NCI-H526 treated with DMSO at 0.1 percent for 48 hours (cell line): ENCODE measurements around the gene ZSCAN1.
"Not testable (repeated sequence)": the region's sequence is repeated elsewhere in the genome, so short reads cannot be mapped to it uniquely, and the experiment has no call there.

ENCODE experiments used
- DNase-seq: peaks from one replicate; lab custom pipeline; 2025; lab: John Stamatoyannopoulos, UW

The ZSCAN1 gene, protein sequence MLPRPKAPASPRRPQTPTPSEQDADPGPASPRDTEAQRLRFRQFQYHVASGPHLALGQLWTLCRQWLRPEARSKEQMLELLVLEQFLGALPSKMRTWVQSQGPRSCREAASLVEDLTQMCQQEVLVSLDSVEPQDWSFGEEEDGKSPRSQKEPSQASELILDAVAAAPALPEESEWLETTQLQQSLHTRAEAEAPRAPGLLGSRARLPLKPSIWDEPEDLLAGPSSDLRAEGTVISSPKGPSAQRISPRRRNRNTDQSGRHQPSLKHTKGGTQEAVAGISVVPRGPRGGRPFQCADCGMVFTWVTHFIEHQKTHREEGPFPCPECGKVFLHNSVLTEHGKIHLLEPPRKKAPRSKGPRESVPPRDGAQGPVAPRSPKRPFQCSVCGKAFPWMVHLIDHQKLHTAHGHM

DNA sequence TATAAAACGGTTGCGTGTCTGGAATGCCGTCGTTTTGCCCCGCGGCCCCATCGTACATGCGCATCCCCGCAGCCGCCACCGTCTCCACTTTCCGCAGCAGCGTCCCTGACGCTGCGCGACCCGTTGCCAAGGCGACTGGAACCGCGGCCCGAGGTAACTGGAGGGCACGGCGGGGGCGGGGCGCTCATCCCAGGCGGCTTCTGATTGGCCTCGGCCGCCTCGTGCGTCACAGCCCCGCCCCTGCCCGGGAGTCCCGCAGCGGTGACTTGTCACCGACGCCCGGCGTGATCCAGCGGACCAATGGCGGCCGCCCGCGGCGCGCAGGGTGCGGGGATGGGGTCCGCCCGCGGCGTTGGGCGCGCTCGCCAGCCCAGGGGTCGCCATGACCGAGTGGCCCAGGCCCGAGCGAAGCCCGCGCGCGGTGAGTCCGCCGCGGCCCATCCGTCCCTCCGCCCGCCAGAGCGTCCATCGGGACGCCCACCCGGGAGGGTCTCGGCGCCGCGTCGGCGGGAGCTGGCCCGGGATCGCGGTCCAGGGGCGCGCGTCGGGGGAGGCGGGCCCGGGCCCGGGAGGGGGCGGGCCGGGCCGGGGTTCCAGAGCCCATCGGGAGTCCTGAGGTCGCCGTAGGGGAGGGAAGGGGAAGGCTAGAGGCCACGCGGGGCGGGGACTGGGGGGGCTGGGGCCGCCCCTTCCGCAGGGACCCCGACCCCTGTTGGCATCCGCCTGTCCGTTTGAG is at the start of gene ZSCAN1:
Gene ZSCAN1, plus strand, starts transcription at position 285 of the 736 bp plus-strand sequence. CDS start 3,812 bp downstream, outside the sequence.
- DNase-seq: no peak

DNA sequence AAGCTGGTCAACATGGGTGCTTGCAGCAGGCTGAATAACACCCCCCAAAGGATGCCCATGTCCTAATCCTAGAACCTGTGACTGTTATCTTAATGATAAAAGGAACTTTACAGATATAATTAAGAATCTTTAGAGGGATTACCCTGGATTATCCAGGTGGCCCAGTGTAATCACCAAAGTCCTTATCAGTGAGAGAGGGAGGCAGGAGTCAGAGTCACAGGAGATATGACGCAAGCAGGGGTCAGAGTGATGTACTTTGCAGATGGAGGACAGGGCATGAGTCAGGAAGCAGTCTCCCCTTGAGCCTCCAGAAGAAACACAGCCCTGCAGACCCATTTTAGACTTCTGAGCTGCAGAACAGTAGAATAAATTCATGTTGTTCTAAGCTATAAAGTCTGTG is 41.0 kb upstream of the ZSCAN1 start:
- no peak for DNase-seq

DNA sequence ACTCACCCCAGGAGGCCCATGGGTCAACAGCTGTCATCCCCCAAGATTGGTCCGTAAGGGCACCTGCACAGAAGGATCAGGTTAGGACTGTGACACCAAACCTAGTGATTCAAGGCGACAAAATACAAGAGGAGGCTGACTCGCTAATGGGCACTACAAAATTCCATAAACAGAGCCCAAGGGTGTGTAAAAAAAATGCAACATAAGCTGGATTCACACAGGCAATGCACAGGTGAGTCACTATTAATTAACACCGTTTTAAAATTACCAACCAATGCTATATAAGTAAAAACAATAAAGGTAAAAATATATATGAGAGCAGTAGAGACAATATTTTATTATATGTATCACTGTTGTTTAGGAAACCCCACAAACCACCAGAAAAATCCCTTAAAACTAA is 33.1 kb upstream of the ZSCAN1 start:
- no peak for DNase-seq

DNA sequence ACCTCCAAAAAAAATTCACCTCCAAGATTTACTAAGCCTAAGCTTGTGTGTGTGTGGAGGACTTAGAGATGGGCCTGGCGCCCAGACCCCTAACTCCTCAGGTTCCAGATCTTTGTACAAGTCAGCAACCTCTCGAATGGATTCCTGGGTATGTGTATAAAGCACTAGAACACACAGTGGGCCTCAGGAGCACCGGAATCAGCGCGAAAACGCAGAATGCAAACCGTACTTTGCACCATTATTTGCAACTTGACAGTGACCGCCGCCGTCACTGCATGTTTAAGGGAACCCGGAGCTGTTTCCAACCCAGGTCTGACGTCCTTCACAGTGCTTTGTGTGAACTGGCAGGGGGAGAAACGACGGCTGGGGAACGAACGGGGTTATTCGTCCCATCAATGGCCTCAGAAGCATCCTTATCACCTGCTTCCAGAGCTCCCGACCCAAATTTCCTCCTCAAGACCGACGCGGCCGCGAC is 31.9 kb upstream of the ZSCAN1 start:
- no peak for DNase-seq

DNA sequence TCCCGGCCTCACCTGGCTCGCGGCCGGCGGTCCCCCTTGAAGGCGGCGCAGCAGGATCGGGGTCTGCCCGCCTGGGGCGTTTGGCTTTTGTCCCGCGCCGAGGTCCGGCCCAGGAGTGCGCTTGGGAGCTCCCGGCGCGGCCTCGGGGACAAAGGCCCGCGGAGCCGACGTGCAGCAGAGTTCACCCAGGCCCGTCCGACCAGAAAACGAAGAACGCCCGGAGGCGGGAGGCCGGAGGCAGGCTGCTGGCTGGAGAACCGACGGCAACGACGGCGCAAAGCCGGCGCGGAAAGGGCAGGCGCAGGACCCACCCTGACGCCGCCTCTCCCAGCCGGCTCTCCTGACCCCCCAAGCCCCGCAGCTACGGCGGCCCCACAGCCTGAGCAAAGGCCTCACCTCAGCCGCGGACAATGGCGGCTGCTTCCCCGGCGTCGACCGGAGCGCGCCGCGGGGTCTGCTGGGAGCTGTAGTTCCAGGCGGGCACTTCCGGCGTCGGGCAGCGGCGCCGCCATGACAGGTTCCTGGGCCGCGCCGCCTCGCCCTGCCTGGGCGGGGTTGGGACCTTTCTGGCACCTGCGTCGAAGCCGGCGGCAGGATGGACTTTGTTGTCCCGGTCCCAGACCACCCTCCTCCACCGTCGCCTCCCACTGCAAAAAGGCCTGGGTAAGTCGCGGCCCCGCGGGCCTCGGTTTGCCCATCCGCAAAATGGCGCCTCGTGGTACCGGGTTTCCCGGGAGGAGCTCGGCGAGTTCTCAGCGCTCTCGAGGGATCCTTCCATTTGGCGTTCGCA is 31.2 kb upstream of the ZSCAN1 start, which contains the start of gene ZNF606:
Gene ZNF606, minus strand, starts transcription at position 437 of the 790 bp plus-strand sequence. CDS start 1,501 bp downstream, outside the sequence.
- peak; percentile 84 for DNase-seq

DNA sequence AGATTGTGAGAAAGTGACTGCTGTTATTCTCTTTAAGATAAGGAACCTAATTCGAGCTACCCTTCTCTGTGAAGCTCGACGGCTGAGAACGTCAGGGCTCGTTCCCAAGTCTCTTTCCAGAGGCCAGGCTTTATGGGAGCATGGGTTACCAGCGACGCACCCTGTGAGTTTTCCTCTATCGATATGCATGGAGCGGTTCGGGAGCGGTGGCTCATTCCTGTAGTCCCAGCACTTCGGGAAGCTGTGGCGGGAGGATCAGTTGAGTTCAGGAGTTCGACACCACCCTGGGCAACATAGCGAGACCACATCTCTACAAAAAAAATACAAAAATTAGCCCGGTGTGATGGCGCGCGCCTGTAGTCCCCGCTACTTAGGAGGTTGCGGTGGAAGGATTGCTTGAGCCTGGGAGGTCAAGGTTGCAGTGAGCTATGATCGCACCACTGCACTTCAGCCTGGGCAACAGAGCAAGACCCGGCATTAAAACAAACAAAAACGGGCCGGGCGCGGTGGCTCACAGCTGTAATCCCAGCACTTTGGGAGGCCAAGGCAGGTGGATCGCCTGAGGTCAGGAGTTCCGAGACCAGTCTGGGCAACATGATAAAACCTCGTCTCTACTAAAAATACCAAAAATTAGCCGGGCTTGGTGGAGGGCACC is 30.5 kb upstream of the ZSCAN1 start:
- DNase-seq: no peak

DNA sequence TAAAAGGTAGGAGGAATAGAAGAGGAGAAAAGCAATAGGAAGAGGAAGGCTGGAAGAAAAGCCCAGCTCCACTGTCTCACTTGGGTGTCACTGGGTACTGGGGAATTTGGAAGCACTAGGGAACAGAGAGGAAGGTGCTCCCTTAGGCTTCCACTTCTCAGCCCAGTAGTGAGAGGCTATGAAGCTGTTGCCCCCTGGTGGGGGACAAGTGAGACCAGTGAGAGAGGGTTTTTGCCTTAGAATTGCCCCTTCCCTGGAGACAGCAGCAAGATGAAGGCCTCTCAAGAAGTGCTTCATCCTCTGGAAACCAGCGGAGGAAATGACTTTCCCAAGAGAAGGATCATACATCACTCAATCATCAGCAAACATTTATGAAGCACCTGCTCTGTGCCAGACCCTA is 26.5 kb upstream of the ZSCAN1 start:
- DNase-seq: no peak

DNA sequence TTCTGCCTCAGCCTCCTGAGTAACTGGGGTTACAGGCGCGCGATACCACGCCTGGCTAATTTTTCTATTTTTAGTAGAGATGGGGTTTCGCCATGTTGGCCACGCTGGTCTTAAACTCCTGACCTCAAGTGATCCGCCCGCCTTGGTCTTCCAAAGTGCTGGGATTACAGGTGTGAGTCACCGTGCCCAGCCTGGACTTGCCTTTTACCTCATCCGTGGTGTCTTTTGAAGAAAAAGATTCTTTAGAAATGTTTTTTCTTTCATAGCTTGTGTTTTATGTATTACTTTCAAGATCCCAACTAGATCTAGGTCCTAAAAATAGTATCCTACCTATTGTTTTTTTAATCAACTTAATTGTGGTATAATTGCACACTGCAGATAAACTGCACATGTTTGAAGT is 24.9 kb upstream of the ZSCAN1 start:
- DNase-seq: not testable (repeated sequence)

DNA sequence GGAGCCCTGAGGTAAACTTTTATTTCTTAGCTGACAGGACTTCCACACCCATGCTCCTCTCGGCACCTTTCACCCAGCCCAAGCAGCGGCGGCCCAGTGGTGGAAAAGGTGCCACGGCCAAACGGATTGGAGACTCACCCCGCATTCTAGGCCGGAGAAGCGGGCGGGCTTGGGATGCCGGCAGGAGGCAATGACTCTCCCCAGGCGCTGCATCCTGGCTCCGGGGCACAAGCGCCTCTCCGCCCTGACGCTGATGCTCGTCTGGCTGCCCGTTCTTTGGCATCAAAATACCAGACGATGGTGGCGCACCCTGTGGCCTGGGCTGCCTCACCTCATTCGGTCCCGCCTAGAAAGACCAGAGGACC is 24.5 kb upstream of the ZSCAN1 start:
- DNase-seq: no peak

DNA sequence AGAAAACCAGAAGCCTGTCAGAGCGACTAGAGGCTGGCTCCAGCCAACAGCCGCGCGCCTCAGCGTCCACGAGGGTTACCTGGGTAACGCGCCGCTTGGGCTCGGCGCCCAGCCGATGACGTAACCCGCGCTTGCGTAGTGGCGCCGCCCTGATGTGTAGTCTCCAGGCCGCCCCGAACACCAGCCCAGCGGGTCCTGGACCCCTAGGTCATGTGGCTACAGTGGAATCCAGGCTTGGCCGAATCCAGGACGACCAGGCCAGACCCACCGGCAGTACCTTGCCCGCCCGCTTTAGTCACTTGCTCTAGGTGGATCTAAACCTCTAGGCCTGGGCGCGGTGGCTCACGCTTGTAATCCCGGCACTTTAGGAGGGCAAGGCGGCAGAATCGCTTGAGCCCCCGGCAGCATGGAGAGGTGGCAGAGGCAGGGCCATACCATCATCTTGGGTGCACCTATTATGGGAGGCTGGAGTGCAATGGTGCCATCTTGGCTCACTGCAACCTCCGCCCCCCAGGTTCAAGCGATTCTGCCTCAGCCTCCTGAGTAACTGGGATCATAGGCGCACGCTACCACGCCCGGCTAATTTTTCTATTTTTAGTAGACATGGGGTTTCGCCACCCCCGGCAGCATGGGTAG is 24.0 kb upstream of the ZSCAN1 start:
- peak; percentile 37 for DNase-seq

DNA sequence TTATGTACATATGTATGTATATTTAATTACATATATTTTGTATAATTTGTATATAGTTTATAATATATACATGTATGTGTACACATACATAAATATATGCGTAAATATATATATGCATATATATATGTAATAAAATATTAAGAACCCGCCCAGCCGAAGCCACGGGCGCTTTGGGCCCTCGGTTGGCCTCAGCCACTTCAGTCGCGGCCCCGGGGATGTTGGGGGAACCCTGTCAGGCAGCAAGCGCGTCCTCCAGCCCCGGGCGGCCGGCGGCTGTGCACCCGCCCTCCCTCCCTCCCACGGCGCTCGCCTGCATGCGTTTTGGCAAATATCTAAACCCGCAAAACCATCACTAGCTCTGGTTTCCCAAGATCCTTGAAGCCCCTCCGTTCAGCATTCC is 23.3 kb upstream of the ZSCAN1 start:
- no peak for DNase-seq

DNA sequence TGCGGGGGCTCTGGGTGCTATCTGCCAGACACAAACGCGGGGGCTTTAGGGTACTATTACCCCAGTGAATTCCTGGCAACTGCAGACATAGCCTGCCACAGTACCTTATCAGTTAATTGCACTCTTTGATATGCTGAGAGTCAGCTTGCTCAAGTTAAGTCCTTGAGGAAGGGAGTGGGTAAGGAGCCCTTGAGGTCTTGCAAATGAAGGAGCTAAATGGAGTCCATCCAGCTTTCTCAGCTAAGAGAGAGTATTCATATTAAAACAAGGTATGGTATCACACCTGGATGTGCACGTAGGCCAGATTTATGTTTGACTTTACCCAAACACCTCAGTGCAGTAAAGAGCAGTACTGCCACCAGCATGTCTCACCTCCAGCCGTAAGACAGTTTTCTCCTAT is 19.7 kb upstream of the ZSCAN1 start:
- no peak for DNase-seq

DNA sequence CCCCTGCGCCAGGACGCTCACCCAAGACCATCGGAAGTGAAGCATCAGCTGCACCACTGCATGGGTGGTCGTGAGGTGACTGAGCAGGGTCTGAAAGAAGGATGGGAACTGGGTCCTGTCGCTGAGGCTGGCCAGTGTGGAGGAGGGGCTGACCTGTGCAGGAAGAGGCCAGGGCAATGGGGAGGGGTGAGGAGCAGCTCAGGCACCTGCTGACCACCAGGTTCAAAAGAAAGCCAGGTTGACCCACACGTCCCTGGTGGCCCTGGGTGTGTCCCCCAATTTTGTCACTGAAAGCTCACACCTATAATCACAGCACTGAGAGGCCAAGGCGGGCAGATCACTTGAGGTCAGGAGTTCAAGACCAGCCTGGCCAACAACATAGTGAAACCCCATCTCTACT is 13.7 kb upstream of the ZSCAN1 start:
- no peak for DNase-seq

DNA sequence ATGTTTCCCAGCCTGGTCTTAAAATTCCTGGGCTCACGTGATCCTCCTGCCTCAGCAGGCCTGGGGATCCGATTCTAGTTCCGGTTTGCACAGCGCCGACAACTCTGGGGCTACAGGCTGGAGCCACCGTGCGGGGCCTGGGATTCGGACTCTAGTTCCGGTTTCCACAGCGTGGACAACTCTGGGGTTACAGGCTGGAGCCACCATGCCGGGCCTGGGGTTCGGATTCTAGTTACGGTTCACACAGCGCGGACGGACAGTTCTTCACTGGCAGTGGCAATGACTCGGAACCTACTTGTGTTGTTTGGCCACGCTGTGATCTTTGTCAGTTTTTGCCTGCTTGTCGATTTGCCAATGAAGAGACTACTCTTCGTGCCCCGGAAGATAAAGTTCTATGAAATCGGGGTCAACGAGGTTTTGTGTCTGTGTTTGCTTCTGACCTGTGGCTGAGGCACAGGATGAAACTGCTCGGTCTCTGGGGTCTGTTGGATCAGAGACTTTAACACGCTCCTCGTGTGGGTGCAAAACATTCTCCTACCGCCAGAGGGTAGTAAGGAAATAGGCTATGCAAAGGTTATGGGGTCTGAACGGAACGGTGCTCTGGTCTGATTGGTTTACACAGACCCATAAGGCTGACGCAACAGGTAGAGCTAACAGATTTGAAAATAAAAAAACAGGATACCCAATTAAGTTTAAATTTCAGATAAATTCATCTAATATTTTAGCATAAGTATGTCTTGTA is 12.1 kb upstream of the ZSCAN1 start:
- peak; percentile 71 for DNase-seq

DNA sequence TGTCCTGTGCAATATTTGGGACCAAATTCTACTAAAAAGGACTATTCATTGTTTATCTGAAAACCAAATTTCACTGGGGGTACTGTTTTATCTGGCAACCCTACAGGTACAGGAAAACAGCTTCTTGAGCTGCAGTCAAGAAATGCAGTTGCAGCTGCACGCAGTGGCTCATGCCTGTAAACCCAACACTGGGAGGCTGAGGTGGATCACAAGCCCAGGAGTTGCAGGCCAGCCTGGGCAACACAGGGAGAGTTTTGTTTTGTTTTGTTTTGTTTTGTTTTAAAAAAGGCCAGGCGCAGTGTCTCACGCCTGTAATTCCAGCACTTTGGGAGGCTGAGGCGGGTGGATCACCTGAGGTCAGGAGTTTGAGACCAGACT is 11.6 kb upstream of the ZSCAN1 start:
- DNase-seq: no peak

DNA sequence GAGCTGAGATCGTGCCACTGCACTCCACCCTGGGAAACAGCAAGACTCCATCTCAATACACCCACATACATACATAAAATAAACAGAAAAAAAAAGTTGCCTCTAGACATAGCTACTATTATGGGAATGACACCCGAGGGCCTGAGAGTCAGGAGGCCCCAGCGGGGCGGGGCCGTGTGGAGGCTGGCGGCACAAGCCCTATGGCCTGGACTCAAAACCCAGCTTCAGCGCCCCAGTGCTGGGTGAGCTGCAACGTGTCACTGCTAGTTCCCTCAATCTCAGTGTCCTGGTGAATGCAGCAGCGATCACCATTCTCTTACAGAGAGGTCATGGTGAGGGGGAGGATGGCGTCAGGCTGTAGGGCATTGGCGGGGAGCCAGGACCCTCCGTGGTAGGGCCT is 9.2 kb upstream of the ZSCAN1 start:
- no peak for DNase-seq

DNA sequence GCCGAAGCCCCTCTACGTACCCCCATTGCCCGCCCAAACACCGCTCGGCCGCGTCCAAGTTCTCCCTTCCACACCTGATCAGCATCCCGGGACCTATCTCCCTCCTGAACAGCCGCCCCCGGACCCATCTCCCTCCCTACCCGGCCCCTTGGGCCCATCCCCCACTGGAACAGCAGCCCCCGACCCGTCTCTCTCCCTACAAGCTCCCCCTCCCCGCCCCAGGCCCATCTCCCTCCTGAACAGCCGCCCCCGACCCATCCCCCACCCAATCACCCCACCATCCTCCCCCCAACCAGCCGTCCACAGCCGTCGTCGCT is 610 bp downstream of the ZSCAN1 start:
- no peak for DNase-seq

DNA sequence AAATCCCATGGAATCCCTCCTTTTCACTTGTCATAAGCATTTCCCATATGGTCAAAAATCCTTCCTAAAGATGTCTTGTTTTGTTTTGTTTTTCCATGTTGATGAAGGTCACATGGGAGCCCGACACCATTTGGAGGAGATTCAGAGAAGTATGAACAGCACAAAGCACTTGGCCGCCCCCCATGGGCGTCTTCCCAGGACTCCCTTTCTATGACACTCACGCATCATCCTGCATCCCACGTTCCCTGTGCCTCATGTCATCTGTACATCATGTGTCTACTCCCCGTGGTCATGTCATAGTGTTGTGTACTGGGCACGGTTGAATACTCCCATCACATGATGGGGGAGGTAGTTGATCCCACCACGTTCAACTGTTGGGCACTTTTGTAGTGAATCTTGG is 2.0 kb downstream of the ZSCAN1 start:
- no peak for DNase-seq

DNA sequence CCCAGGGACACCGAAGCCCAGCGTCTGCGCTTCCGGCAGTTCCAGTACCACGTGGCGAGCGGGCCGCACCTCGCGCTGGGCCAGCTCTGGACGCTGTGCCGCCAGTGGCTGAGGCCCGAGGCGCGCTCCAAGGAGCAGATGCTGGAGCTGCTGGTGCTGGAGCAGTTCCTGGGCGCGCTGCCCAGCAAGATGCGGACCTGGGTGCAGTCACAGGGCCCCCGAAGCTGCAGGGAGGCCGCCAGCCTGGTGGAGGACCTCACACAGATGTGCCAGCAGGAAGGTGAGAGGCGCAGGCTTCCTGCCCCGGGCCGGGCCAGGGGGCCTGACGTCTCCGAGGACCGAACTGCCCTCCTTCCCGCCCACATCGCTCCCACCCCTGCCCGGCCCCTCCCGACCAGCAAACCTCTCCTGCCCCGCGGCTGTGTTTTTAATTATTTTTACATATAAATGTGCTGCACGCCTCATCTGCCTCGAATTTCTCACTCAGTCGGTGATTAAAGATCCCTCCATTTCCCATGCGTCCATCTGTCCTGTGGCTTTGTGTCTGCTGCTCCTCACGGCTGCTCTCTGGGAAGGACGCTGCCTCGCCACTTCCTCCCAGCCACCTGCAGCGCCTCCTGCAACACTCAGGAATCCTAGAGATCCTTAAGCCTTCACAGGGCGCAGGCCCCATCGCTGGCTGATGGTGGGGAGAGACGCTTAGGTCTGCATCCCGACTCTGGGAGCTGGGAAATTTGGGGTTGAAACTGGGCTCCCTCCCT is 4.3 kb downstream of the ZSCAN1 start:
- DNase-seq: no peak

DNA sequence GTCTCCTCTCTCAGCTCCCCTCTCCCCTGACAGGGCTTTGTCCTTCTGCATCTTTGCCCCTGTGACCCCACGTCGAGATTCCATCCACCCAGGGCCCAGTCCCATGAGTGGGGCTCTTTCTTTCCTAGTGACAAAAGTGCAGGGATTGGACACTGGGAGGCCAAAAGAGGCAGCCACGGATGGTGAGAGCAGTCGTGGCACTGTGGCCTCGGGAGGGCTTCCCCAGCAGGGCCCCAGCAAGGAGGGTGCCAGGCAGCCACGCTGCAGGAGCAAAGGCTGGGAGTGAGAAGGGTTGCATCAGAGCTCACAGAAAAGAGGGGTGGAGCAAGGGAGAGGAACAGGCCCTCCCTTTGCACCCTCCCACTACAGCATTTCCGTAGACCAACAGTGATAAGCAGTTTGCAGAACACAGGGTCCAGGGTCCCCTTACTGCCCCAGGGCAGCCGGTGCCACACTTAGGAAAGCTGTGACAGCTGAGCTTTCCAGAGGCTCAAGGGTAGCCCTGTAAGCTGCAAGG is 4.9 kb downstream of the ZSCAN1 start:
- DNase-seq: no peak
